NCI-H226 (cell line): ENCODE data around the gene YBEY.

Experiments
- DNase-seq: peaks from one replicate; pipeline ENCODE4 v3.0.0-alpha.2; 2015

Gene YBEY

DNA sequence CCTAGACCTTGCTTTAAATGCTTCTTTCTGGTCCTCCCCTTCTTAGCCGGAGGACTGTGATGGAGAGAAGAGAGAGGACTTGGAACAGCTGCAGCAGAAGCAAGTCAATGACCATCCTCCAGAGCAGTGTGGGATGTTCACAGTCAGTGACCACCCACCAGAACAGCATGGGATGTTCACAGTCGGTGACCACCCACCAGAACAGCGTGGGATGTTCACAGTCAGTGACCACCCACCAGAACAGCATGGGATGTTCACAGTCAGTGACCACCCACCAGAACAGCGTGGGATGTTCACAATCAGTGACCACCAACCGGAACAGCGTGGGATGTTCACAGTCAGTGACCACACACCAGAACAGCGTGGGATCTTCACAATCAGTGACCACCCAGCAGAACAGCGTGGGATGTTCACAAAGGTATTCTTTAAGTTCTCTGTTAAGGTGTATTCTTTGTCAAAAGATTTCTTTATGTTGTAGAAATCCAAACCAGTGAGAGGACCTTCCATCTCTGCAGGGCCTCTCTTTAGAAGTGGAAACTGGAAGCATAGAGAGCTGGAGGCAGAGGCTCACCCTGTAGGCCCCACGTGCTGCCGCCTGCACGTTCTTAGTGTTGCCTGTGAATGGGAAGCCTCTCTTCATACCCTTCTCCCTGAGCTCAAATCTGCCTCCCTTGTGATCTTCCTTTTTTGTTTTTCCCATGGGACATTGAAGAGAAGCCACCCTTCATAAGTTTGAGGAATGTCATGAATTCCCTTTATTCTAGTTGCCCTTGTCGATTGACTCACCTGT lies 48.4 kb downstream of the YBEY start:
- no peak for DNase-seq

DNA sequence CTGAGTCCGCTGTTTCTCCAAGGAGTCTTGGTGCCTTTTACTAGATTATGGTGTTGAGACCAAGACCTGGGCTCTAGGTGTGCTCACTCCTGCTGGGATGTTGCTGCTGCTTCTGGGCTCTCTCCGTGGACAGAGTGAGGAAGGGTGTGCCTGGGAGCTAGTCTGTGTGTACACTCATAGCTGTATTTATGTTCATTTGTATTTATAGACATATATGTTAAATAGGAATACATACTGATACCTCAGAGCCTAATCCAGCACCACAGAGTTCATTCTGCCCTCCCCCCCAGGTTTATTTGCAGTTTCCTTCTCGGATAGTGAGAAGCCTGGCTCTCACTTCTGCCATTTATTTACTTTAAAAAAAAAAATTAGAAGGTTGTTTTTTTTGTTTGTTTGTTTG lies 50.5 kb downstream of the YBEY start:
- DNase-seq, result no peak

DNA sequence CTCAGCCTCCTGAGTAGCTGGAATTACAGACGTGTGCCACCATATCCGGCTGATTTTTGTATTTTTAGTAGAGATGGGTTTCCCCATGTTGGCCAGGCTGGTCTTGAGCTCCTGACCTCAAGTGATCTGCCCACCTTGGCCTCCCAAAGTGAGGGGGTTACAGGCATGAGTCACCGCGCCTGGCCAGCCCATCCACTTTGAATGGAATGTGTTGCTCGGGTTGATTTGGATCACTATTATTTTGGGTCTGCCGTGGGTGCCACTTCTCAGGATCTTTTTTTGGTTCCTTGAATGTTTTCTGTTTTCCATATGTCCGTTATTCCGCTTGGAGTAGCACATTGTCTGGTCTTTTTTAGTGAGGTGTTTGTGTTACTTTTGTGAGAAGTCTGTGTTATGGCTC lies 54.9 kb downstream of the YBEY start:
- no peak for DNase-seq

DNA sequence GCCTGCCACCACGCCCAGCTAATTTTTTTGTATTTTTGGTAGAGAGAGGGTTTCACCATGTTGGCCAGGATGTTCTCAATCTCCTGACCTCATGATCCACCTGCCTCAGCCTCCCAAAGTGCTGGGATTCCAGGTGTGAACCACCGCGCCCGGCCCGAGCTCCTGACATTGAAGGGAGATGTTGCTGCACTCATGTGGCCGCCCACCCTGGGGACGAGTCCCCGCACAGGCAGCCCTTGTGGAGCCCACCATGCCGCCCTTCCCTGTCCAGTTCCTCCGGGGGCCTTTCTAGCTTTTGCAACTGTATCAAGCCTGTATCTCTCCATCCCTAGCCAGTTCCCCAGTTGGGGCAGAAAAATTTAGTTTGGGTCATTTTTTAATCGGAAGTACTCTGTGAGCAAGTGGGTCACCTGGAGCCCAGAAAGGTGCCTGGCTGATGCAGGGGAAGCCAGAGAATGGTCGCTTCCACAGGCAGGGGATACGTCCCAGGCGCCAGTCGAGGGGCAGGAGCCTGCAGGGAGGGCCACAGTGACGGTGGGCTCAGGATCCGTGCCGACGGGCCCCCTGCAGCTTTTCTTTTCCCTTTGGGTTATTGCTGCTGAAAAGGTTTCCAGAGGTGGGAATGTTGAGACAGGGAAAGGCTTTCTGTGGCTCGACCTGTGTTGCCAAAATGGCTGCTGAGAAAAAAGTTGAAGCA lies 58.2 kb downstream of the YBEY start:
- no peak for DNase-seq

DNA sequence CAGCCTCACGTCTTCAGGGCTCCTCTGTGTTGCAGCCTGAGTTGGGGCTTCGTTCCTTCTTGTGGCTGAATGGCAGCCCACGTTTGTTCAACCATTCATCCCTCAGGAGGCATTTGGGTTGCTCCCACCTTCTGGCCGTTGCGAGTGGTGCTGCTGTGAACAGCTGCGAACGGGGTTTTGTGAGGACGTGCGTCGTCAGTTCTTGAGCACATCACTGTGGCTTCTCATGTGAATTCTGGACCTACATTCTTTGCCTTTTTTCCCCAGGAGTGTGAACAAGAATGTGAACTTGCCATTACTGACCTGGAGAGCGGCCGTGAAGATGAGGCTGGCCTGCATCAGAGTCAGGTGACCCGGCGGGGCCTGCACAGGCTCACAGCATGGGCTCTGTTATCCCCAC lies 59.7 kb downstream of the YBEY start:
- DNase-seq, result no peak

DNA sequence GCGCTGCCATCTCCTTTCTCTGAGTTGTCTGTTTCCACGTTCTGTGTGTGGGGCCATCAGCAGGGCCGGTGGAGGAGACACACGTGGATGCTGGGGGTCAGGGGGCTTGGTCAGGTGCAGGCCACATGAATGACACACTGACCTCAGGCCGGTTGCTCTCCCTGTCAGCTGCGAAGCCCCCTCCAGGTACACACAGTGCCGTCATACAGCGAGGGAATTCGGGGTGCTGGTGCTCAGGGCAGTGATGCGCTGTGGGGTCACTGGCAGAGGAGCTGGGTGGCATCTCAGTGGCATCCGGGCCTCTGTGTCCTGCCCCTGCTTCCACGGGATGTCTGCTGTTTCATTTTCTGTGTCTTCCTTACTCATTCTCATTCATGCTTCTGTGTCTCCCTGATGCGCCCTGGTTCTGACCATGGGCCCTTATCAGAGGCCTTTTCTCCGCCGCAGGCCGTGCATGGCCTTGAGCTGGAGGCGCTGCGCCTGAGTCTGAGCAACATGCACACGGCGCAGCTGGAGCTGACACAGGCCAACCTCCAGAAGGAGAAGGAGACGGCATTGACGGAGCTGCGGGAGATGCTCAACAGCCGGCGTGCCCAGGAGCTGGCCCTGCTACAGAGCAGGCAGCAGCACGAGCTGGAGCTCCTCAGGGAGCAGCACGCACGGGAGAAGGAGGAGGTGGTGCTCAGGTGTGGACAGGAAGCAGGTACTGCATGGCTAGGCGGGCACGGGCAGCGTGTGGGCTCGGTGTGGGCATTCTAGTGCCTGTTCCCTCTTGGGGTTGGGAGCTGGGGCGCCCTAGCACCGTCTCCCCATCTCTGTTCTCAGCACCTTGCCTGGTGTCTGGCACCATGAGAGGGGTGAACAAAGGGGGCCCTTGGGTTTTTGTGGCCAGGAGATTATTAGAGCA lies 60.4 kb downstream of the YBEY start:
- DNase-seq, result no peak

- DNase-seq, result no peak
These were observed 61.0 kb downstream of the YBEY start for GRCh38 chr21:46347203-46347550.
